SK-N-MC (cell line): Measurements from ENCODE around the gene FCHO1.

ENCODE experiments used
- EZH2 ChIP-seq: fragments of 200-600 bp; sonication (generic); IDR thresholded peaks from one replicate; pipeline ENCODE4 v1.6.1; 2017; ENCODE audit warnings: antibody characterized with exemption
- FOXP2 ChIP-seq: optimal IDR thresholded peaks from 2 replicates; pipeline ENCODE3; 2011; ENCODE audit warnings: mild to moderate bottlenecking, moderate library complexity; ENCODE audit not compliant: insufficient read depth; ENCODE audit errors: extremely low read length, control extremely low read depth
- POLR2AphosphoS5 ChIP-seq: IDR thresholded peaks from 2 replicates; pipeline ENCODE4 v1.6.1; 2012; ENCODE audit warnings: mild to moderate bottlenecking, low read depth, low read length, borderline replicate concordance

- no peak for TF ChIP-seq EZH2
- TF ChIP-seq FOXP2 = no peak
- TF ChIP-seq POLR2AphosphoS5 = no peak
Observed at GRCh38 chr19:17788632-17789031, 37.4 kb downstream of the FCHO1 start.
